MM.1S (cell line): ENCODE results near the gene AFG1L.
"Not testable (repeated sequence)": the region's sequence is repeated elsewhere in the genome, so short reads cannot be mapped to it uniquely, and the experiment has no call there.

ENCODE experiments used
- DNase-seq: peaks from one replicate; pipeline ENCODE4 v3.0.0-alpha.2; 2015
- H2AFZ ChIP-seq: fragments of 300-600 bp; sonication (generic); 2 replicates; pipeline ENCODE4 v1.6.0; 2016; ENCODE audit warnings: antibody characterized with exemption, low read length
- H3F3A ChIP-seq: fragments of 300-600 bp; sonication (generic); 2 replicates; pipeline ENCODE4 v1.6.1; 2016; ENCODE audit warnings: mild to moderate bottlenecking, antibody characterized with exemption, low read length, moderate library complexity, mixed read lengths; ENCODE audit not compliant: insufficient read depth
- H3K27ac ChIP-seq: fragments of 300-600 bp; sonication (generic); 2 replicates; pipeline ENCODE4 v1.5.1; 2016; ENCODE audit warnings: mild to moderate bottlenecking, low read length
- H3K27me3 ChIP-seq: fragments of 300-600 bp; sonication (generic); replicated peaks from 2 replicates; pipeline ENCODE4 v1.6.0; 2016; ENCODE audit warnings: low read length; ENCODE audit not compliant: insufficient read depth
- H3K36me3 ChIP-seq: fragments of 300-600 bp; sonication (generic); replicated peaks from 2 replicates; pipeline ENCODE4 v1.6.1; 2016; ENCODE audit warnings: mild to moderate bottlenecking, low read length, mixed read lengths; ENCODE audit not compliant: insufficient read depth
- H3K4me1 ChIP-seq: fragments of 300-600 bp; sonication (generic); 2 replicates; pipeline ENCODE4 v1.6.1; 2016; ENCODE audit warnings: low read length, mixed read lengths
- H3K4me2 ChIP-seq: fragments of 300-600 bp; sonication (generic); 2 replicates; pipeline ENCODE4 v1.6.0; 2016; ENCODE audit warnings: low read depth, low read length
- H3K4me3 ChIP-seq: fragments of 300-600 bp; sonication (generic); 2 replicates; pipeline ENCODE4 v1.5.1; 2016; ENCODE audit warnings: low read length, mixed read lengths
- H3K79me2 ChIP-seq: fragments of 300-600 bp; sonication (generic); 2 replicates; pipeline ENCODE4 v1.6.1; 2016; ENCODE audit warnings: mixed run types, low read length, mixed read lengths
- H3K9ac ChIP-seq: fragments of 300-600 bp; sonication (generic); 2 replicates; pipeline ENCODE4 v1.6.1; 2016; ENCODE audit warnings: low read length, mixed read lengths
- H3K9me2 ChIP-seq: fragments of 300-600 bp; sonication (generic); replicated peaks from 2 replicates; pipeline ENCODE4 v1.6.1; 2016; ENCODE audit warnings: mild to moderate bottlenecking, low read length, mixed read lengths; ENCODE audit not compliant: insufficient read depth
- H3K9me3 ChIP-seq: fragments of 300-600 bp; sonication (generic); replicated peaks from 2 replicates; pipeline ENCODE4 v1.6.1; 2016; ENCODE audit warnings: mild to moderate bottlenecking, low read length, mixed read lengths; ENCODE audit not compliant: insufficient read depth
- H4K20me1 ChIP-seq: fragments of 300-600 bp; sonication (generic); 2 replicates; pipeline ENCODE4 v1.6.1; 2016; ENCODE audit warnings: mild to moderate bottlenecking, low read length, moderate library complexity, mixed read lengths; ENCODE audit not compliant: insufficient read depth
- CTCF ChIP-seq: fragments of 300-600 bp; sonication (generic); IDR thresholded peaks from 2 replicates; pipeline ENCODE4 v1.5.1; 2016; ENCODE audit warnings: antibody characterized with exemption, low read length, mixed read lengths
- EZH2 ChIP-seq: fragments of 300-600 bp; sonication (generic); optimal IDR thresholded peaks from 2 replicates; pipeline ENCODE3; 2017; ENCODE audit warnings: low read depth, mild to moderate bottlenecking, antibody characterized with exemption, low read length, mixed read lengths
- EZH2phosphoT487 ChIP-seq: fragments of 300-600 bp; sonication (generic); IDR thresholded peaks from 2 replicates; pipeline ENCODE4 v1.6.1; 2018; ENCODE audit warnings: antibody characterized with exemption, low read length

The AFG1L gene

GRCh38 chr6:108446629-108447150 lies 151.8 kb downstream of the AFG1L start:
- H3K9ac ChIP-seq, result no peak overlapping the region
- no peaks in the 10 kb centered on the region for H3K9me2 ChIP-seq
- no peaks in the 10 kb centered on the region for H3K36me3 ChIP-seq
- H3F3A ChIP-seq, result no peaks in the 10 kb centered on the region
- no peak for DNase-seq
- H2AFZ ChIP-seq, result no peak overlapping the region
- H3K79me2 ChIP-seq, result no peaks in the 10 kb centered on the region
- TF ChIP-seq EZH2phosphoT487 (no peak), EZH2 (no peak)
- no peak overlapping the region for H3K4me3 ChIP-seq
- no peaks in the 10 kb centered on the region for H4K20me1 ChIP-seq
- no peak overlapping the region for H3K4me2 ChIP-seq
- no peaks in the 10 kb centered on the region for H3K27me3 ChIP-seq
- H3K4me1 ChIP-seq, result no peaks in the 10 kb centered on the region
- H3K27ac ChIP-seq, result no peak overlapping the region
- H3K9me3 ChIP-seq, result no peaks in the 10 kb centered on the region

GRCh38 chr6:108448481-108448880 lies 153.6 kb downstream of the AFG1L start:
- H3K79me2 ChIP-seq, result no peaks in the 10 kb centered on the region
- H3K9me2 ChIP-seq, result no peaks in the 10 kb centered on the region
- no peaks in the 10 kb centered on the region for H4K20me1 ChIP-seq
- no peak overlapping the region for H3K9ac ChIP-seq
- H2AFZ ChIP-seq, result no peak overlapping the region
- TF ChIP-seq EZH2 (no peak), CTCF (no peak), EZH2phosphoT487 (no peak)
- H3K4me3 ChIP-seq, result no peak overlapping the region
- no peaks in the 10 kb centered on the region for H3K9me3 ChIP-seq
- DNase-seq, result no peak
- H3K4me1 ChIP-seq, result peaks cover 8% of the 10 kb centered on the region
- no peaks in the 10 kb centered on the region for H3K36me3 ChIP-seq
- no peak overlapping the region for H3K4me2 ChIP-seq
- peaks cover 7% of the 10 kb centered on the region for H3F3A ChIP-seq
- no peak overlapping the region for H3K27ac ChIP-seq
- H3K27me3 ChIP-seq, result no peaks in the 10 kb centered on the region

- not testable (repeated sequence) for H3K9me2 ChIP-seq, H4K20me1 ChIP-seq, DNase-seq, H3K4me2 ChIP-seq, H3K27me3 ChIP-seq, H3K9ac ChIP-seq, H3K27ac ChIP-seq, H3K36me3 ChIP-seq, H2AFZ ChIP-seq, H3K79me2 ChIP-seq, H3K4me3 ChIP-seq, H3K9me3 ChIP-seq
- Histone ChIP-seq H3F3A (peaks cover 17% of the 10 kb centered on the region), H3K4me1 (peaks cover 17% of the 10 kb centered on the region)
These were observed 154.9 kb downstream of the AFG1L start for GRCh38 chr6:108449717-108450116.

GRCh38 chr6:108451816-108452215 lies 157.0 kb downstream of the AFG1L start:
- Histone ChIP-seq H3K9me3 (no peaks in the 10 kb centered on the region), H3K4me1 (peaks cover 21% of the 10 kb centered on the region), H3K4me3 (no peak overlapping the region), H3K4me2 (no peak overlapping the region), H2AFZ (no peak overlapping the region), H3K36me3 (no peaks in the 10 kb centered on the region), H3K9me2 (no peaks in the 10 kb centered on the region), H3K27me3 (no peaks in the 10 kb centered on the region), H3K9ac (no peak overlapping the region), H3K79me2 (no peaks in the 10 kb centered on the region), H3K27ac (no peak overlapping the region), H4K20me1 (no peaks in the 10 kb centered on the region), H3F3A (peaks cover 17% of the 10 kb centered on the region)
- TF ChIP-seq EZH2, result no peak
- no peak for TF ChIP-seq CTCF
- no peak for TF ChIP-seq EZH2phosphoT487
- no peak for DNase-seq
